Measurements from ENCODE around the gene CFAP20DC.

The CFAP20DC gene

GRCh38 chr3:59081071-59081470, 31.2 kb upstream of the CFAP20DC start (continued):
- TF ChIP-seq ZBTB44 (tag by site-specific recombination; IDR thresholded peaks at IDR 0.05) (no peak), ZNF521 (tag by site-specific recombination; IDR thresholded peaks at IDR 0.05) (no peak), ZBTB7A (tag by site-specific recombination; IDR thresholded peaks at IDR 0.05; ENCODE audit: low read depth) (no peak)

- no peak overlapping the region for H3K27ac ChIP-seq (ENCODE audit: extremely low read depth, low read depth, low read length)
- POLR2A ChIA-PET, result no interaction called here
- no peaks in the 10 kb centered on the region for H3K4me1 ChIP-seq (ENCODE audit: control insufficient read depth, insufficient read depth, low read length)
- CTCF ChIA-PET, result no interaction called here
- H3K9me3 ChIP-seq (ENCODE audit: control insufficient read depth, insufficient read depth, low read depth, low read length), result no peaks in the 10 kb centered on the region
- TF ChIP-seq ZNF626 (tag by site-specific recombination; IDR thresholded peaks at IDR 0.05) (no peak), ZFHX2 (tag by site-specific recombination; conservative IDR thresholded peaks at IDR 0.05) (no peak), ZNF398 (tag by site-specific recombination; IDR thresholded peaks at IDR 0.05) (no peak), HOXD13 (CRISPR knock-in tag; IDR thresholded peaks at IDR 0.05; ENCODE audit: borderline replicate concordance) (no peak), HIC1 (tag by site-specific recombination; IDR thresholded peaks at IDR 0.05) (no peak), SP2 (tag by site-specific recombination; IDR thresholded peaks at IDR 0.05) (no peak), BCL11A (tag by site-specific recombination; IDR thresholded peaks at IDR 0.05; ENCODE audit: low read depth) (no peak), ZFP69B (tag by site-specific recombination; IDR thresholded peaks at IDR 0.05) (no peak), ZNF558 (tag by site-specific recombination; IDR thresholded peaks at IDR 0.05) (no peak)
- no peak overlapping the region for H3K4me3 ChIP-seq (ENCODE audit: low read depth, low read length)
- H3K36me3 ChIP-seq (ENCODE audit: control insufficient read depth in 2 of 2, insufficient read depth in 1 of 2, low read length in 2 of 2), result no peaks in the 10 kb centered on the region
Measured at GRCh38 chr3:59079962-59080361, 30.1 kb upstream of the CFAP20DC start.

- no peaks in the 10 kb centered on the region for H3K4me1 ChIP-seq (ENCODE audit: control insufficient read depth, insufficient read depth, low read length)
- H3K27ac ChIP-seq (ENCODE audit: extremely low read depth, low read depth, low read length), result no peak overlapping the region
- TF ChIP-seq ZNF266 (tag by site-specific recombination; IDR thresholded peaks at IDR 0.05; ENCODE audit: low read depth) (no peak), KLF7 (tag by site-specific recombination; IDR thresholded peaks at IDR 0.05; ENCODE audit: borderline replicate concordance) (no peak), YY2 (tag by site-specific recombination; IDR thresholded peaks at IDR 0.05) (no peak), MEIS1 (CRISPR knock-in tag; IDR thresholded peaks at IDR 0.05; ENCODE audit: borderline replicate concordance) (no peak), BCL11B (tag by site-specific recombination; IDR thresholded peaks at IDR 0.05; ENCODE audit: low read depth) (no peak), ZNF324 (tag by site-specific recombination; IDR thresholded peaks at IDR 0.05) (no peak), ZBTB7A (tag by site-specific recombination; IDR thresholded peaks at IDR 0.05; ENCODE audit: low read depth) (no peak), ZEB2 (tag by site-specific recombination; IDR thresholded peaks at IDR 0.05) (no peak), ZNF585B (tag by site-specific recombination; IDR thresholded peaks at IDR 0.05) (no peak), ZNF112 (tag by site-specific recombination; IDR thresholded peaks at IDR 0.05) (no peak), ZNF529 (tag by site-specific recombination; IDR thresholded peaks at IDR 0.05; ENCODE audit: insufficient replicate concordance) (no peak), ZNF548 (tag by site-specific recombination; IDR thresholded peaks at IDR 0.05) (no peak), ZNF23 (tag by site-specific recombination; IDR thresholded peaks at IDR 0.05; ENCODE audit: borderline replicate concordance) (no peak), ZNF2 (tag by site-specific recombination; IDR thresholded peaks at IDR 0.05) (no peak)
- CTCF ChIA-PET, result no interaction called here
- H3K4me3 ChIP-seq (ENCODE audit: low read depth, low read length), result no peak overlapping the region
- no peaks in the 10 kb centered on the region for H3K9me3 ChIP-seq (ENCODE audit: control insufficient read depth, insufficient read depth, low read depth, low read length)
- POLR2A ChIA-PET, result no interaction called here
- no peaks in the 10 kb centered on the region for H3K36me3 ChIP-seq (ENCODE audit: control insufficient read depth in 2 of 2, insufficient read depth in 1 of 2, low read length in 2 of 2)
Measured at GRCh38 chr3:59074764-59075163, 24.9 kb upstream of the CFAP20DC start.

All from HEK293 (cell line).